Transverse colon (tissue), 4 donors: Measurements from ENCODE around the gene QSER1. TPM values are rescaled to one million over a fixed set of nuclear protein-coding genes. Genes with fewer than 3 reads are reported as not detected.
"Not testable (repeated sequence)": the region's sequence is repeated elsewhere in the genome, so short reads cannot be mapped to it uniquely, and the experiment has no call there.

Experiments used
- DNase-seq: peaks from one replicate; pipeline ENCODE4 v3.0.0-alpha.2; 2019
- H3K27ac ChIP-seq, 4 donors: fragments of 200-600 bp; sonication (generic); 2 replicates each; pipeline ENCODE4 v1.5.1; 2016 to 2018; ENCODE audit warnings: inconsistent platforms in 4 of 4
- H3K27me3 ChIP-seq: fragments of 200-600 bp; sonication (generic); 2 replicates; pipeline ENCODE4 v1.5.1; 2017; ENCODE audit warnings: inconsistent platforms
- H3K36me3 ChIP-seq, 4 donors: fragments of 200-600 bp; sonication (generic); 2 replicates each; pipeline ENCODE4 v1.5.1; 2017 to 2019; ENCODE audit warnings: inconsistent platforms in 4 of 4
- H3K4me1 ChIP-seq, 4 donors: fragments of 200-600 bp; sonication (generic); 2 replicates each; pipeline ENCODE4 v1.5.1; 2017 to 2020; ENCODE audit warnings: inconsistent platforms in 4 of 4
- H3K4me3 ChIP-seq, 4 donors: fragments of 200-600 bp; sonication (generic); 1 replicate in 1 of 4; 2 replicates in 3 of 4; pipeline versions ENCODE4 v1.5.1 to v1.6.1; 2017 to 2019; ENCODE audit warnings: inconsistent platforms in 4 of 4
- H3K9me3 ChIP-seq, 2 donors: fragments of 200-600 bp; sonication (generic); 2 replicates each; pipeline ENCODE4 v1.5.1; 2017 to 2019; ENCODE audit warnings: inconsistent platforms in 2 of 2
- CTCF ChIP-seq, 5 experiments: fragments of 200-600 bp in 3 of 5; fragments of 450-650 bp in 2 of 5; sonication (generic) in 3 of 5; IDR thresholded peaks; 1 replicate in 2 of 5; 2 replicates in 3 of 5; pipeline ENCODE4 v1.5.1; 2016 to 2017; ENCODE audit warnings: antibody characterized with exemption in 5 of 5, inconsistent platforms in 3 of 5, mild to moderate bottlenecking in 2 of 5, moderate library complexity in 1 of 5
- EP300 ChIP-seq: sonication (generic); formaldehyde crosslinking; IDR thresholded peaks from one replicate; pipeline ENCODE4 v1.6.1; 2017; ENCODE audit warnings: antibody characterized with exemption, low read depth
- POLR2A ChIP-seq: fragments of 450-650 bp; IDR thresholded peaks from one replicate; pipeline ENCODE4 v1.6.1; 2016; ENCODE audit warnings: antibody characterized with exemption, mild to moderate bottlenecking, moderate library complexity
- POLR2AphosphoS5 ChIP-seq, 3 donors: sonication (generic); formaldehyde crosslinking; IDR thresholded peaks; one replicate each; pipeline ENCODE4 v1.6.1; 2016; ENCODE audit warnings: antibody characterized with exemption in 3 of 3
- WGBS, 2 donors: methylation state at CpG; one replicate each; pipeline ENCODE4 v1.1.5; 2018; ENCODE audit warnings: low coverage in 1 of 2; 5-methylcytosine and 5-hydroxymethylcytosine counted together
- in situ Hi-C, 4 donors: fragments of 200-750 bp; cut with MboI; loops; one replicate each; pipeline versions ENCODE4 v1.15.0 to v1.15.1; 2017; ENCODE audit warnings: low sequenced_read_pairs in 3 of 4, low pct_ligation_motif_present in 1 of 4, low pct_unique_long_range_greater_than_20kb in 1 of 4
- intact Hi-C: fragments of 100-400 bp; cut with DNase I; formaldehyde crosslinking; loops from one replicate; pipeline ENCODE4 v1.15.1; 2023; ENCODE audit warnings: low total_unique reads
- total RNA-seq, 4 donors: library from RNA; depleted of rRNA; stranded (reverse); fragments of >200 nt; gene quantifications; one replicate each; pipeline ENCODE4 v1.1.0, GENCODE V29; 2016

QSER1 gene
- total RNA-seq, 4 donors from 2014 or later: 20.5 to 39.2 (median 31.9) TPM

DNA sequence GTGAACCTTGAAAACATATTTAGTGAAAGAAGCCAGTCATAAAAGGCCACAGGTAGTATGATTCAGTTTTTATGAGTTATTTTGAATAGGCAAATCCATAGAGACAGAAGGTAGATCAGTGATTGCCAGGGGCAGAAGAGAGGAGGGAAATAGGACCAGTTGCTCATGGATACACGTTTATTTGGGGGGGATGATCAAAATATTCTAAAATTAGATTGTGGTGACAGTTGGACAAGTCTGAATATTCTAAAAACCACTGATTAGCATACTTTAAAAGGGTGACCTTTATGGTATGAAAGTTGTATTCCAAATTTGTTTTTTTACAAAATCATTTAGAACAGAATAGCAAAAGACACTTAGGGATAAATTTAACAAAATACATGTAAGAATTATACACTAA lies 28.6 kb downstream of the QSER1 start:
- WGBS, 2 donors: 51 to 58% methylated on average over 1 of the region's 1 CpG
- TF ChIP-seq EP300 (no peak), POLR2AphosphoS5 (IDR thresholded peaks at IDR 0.05) (no peak)
- DNase-seq: no peak
- H3K4me1 ChIP-seq: peaks cover 0 to 19% (median 3%) of the 10 kb centered on the region in 4 donors
- H3K4me3 ChIP-seq: no peak overlapping the region
- H3K27ac ChIP-seq: no peak overlapping the region
- no peaks in the 10 kb centered on the region for H3K9me3 ChIP-seq
- intact Hi-C loops: no loop called here
- H3K27me3 ChIP-seq: no peaks in the 10 kb centered on the region
- in situ Hi-C loops: no loop called here
- H3K36me3 ChIP-seq: no peaks in the 10 kb centered on the region

GRCh38 chr11:32931606-32932005 lies 39.0 kb downstream of the QSER1 start:
- Histone ChIP-seq H3K9me3 (no peaks in the 10 kb centered on the region), H3K27me3 (no peaks in the 10 kb centered on the region), H3K36me3 (peaks cover 0 to 34% (median 10%) of the 10 kb centered on the region in 4 donors), H3K27ac (no peak overlapping the region), H3K4me1 (no peaks in the 10 kb centered on the region), H3K4me3 (no peak overlapping the region)
- no peak for TF ChIP-seq CTCF (IDR thresholded peaks at IDR 0.05)
- no peak for TF ChIP-seq POLR2AphosphoS5 (IDR thresholded peaks at IDR 0.05)
- TF ChIP-seq POLR2A: no peak
- no peak for TF ChIP-seq EP300
- no peak for DNase-seq
- 86 to 100% methylated on average over 1 of the region's 1 CpG for WGBS, 2 donors
- in situ Hi-C loops: no loop called here
- intact Hi-C loops: no loop called here

DNA sequence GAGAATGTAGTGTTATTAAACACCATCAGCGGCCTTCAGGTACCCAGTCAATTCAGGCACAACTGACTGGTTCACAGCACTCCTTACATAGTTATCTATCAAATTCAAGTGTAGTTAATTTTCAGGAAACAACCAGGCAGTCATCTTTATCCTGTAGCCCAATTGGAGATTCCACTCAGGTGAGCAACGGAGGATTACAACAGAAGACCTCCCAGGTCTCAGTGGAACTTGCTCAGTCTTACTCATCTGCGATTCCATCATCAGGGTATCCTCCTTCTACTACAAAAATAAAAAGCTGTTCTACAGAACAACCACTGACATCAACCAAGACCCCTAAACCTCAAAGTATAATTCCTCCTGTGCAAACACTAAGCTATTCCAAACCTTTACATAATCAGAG lies 39.6 kb downstream of the QSER1 start:
- Histone ChIP-seq H3K27ac (no peak overlapping the region), H3K27me3 (no peaks in the 10 kb centered on the region), H3K4me3 (no peak overlapping the region), H3K9me3 (no peaks in the 10 kb centered on the region), H3K36me3 (peaks cover 0 to 40% (median 10%) of the 10 kb centered on the region in 4 donors), H3K4me1 (no peaks in the 10 kb centered on the region)
- in situ Hi-C loops (no loop called here), intact Hi-C loops (no loop called here)
- TF ChIP-seq POLR2AphosphoS5 (IDR thresholded peaks at IDR 0.05): no peak
- 96 to 100% methylated on average over 3 of the region's 3 CpGs for WGBS, 2 donors
- DNase-seq: no peak

GRCh38 chr11:32935462-32936029 lies 42.9 kb downstream of the QSER1 start:
- no peak overlapping the region for H3K4me3 ChIP-seq
- TF ChIP-seq CTCF (IDR thresholded peaks at IDR 0.05) (no peak), EP300 (no peak), POLR2AphosphoS5 (IDR thresholded peaks at IDR 0.05) (no peak), POLR2A (no peak)
- peaks cover 0 to 3% (median 0%) of the 10 kb centered on the region in 4 donors for H3K4me1 ChIP-seq
- H3K9me3 ChIP-seq: no peaks in the 10 kb centered on the region
- intact Hi-C loops: no loop called here
- H3K27me3 ChIP-seq: no peaks in the 10 kb centered on the region
- peaks cover 0 to 43% (median 10%) of the 10 kb centered on the region in 4 donors for H3K36me3 ChIP-seq
- no peak overlapping the region for H3K27ac ChIP-seq
- DNase-seq: no peak
- in situ Hi-C loops: no loop called here

DNA sequence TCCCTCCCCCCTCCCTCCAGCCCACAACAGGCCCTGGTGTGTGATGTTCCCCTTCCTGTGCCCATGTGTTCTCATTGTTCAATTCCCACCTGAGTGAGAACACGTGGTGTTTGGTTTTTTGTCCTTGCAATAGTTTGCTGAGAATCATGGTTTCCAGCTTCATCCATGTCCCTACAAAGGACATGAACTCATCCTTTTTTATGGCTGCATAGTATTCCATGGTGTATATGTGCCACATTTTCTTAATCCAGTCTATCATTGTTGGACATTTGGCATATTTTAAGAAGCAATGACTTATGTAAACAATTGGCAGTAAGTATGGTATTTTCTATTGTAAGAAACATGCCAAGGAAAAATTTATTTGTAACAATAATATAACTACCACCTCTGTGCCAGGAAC lies 43.6 kb downstream of the QSER1 start:
- DNase-seq, H3K4me1 ChIP-seq, H3K4me3 ChIP-seq, intact Hi-C loops, in situ Hi-C loops, H3K27me3 ChIP-seq, H3K9me3 ChIP-seq, H3K27ac ChIP-seq: not testable (repeated sequence)
- H3K36me3 ChIP-seq: peaks cover 0 to 43% (median 10%) of the 10 kb centered on the region in 4 donors
- 100% methylated on average over 1 of the region's 1 CpG for WGBS, 2 donors

DNA sequence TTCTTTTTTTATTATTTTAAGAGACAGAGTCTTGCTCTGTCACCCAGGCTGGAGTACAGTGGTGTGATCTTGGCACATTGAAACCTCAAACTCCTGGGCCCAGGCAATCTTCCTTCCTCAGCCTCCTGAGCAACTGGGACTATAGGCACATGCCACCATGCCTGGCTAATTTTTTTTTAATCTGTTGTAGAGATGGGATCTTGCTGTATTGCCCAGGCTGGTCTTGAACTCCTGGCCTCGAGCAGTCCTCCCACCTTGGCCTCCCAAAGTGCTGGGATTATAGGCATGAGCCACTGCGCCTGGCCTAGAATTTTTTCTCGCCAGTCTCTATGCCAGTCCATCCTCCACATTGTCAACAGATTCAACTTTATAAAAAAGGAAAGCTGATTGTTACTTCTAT lies 44.7 kb downstream of the QSER1 start:
- H3K36me3 ChIP-seq: peaks cover 0 to 33% (median 5%) of the 10 kb centered on the region in 4 donors
- H3K9me3 ChIP-seq, H3K4me3 ChIP-seq, DNase-seq, intact Hi-C loops, H3K4me1 ChIP-seq, in situ Hi-C loops, H3K27ac ChIP-seq, H3K27me3 ChIP-seq: not testable (repeated sequence)
- 100% methylated on average over 3 of the region's 3 CpGs; no CpG with 5 or more reads in 1 of the 2 donors for WGBS, 2 donors
